Chondrocyte (in vitro differentiated cells): ENCODE measurements around the gene FHL1. TPM values are rescaled to one million over a fixed set of nuclear protein-coding genes. Genes with fewer than 3 reads are reported as not detected.

Experiments
- DNase-seq: peaks from one replicate; pipeline ENCODE4 v3.0.0; 2021; ENCODE audit warnings: mixed read lengths, low spot score
- H3K27ac Mint-ChIP-seq: one replicate; pipeline ENCODE4 v1.8.0; 2021; ENCODE audit warnings: mild to moderate bottlenecking, moderate library complexity, mixed read lengths; ENCODE audit not compliant: unreplicated experiment
- H3K27me3 Mint-ChIP-seq: 2 replicates; pipeline ENCODE4 v1.8.0; 2021; ENCODE audit warnings: low read depth, mixed read lengths
- H3K36me3 Mint-ChIP-seq: 2 replicates; pipeline ENCODE4 v1.8.0; 2021; ENCODE audit warnings: low read depth, mixed read lengths
- H3K4me1 Mint-ChIP-seq: 2 replicates; pipeline ENCODE4 v1.8.0; 2021; ENCODE audit warnings: low read depth, mild to moderate bottlenecking, mixed read lengths
- H3K4me3 Mint-ChIP-seq: one replicate; pipeline ENCODE4 v1.8.0; 2021; ENCODE audit warnings: mild to moderate bottlenecking, moderate library complexity, mixed read lengths; ENCODE audit not compliant: unreplicated experiment
- H3K9me3 Mint-ChIP-seq: 2 replicates; pipeline ENCODE4 v1.8.0; 2021; ENCODE audit warnings: low read depth, mixed read lengths
- total RNA-seq: library from RNA; stranded (reverse); gene quantifications from 3 replicates; pipeline ENCODE4 v1.2.1, GENCODE V29; 2021
- TF ChIP-seq, protein P1 (sequence below): fragments of 200-600 bp; sonication (generic); IDR thresholded peaks from 2 replicates; pipeline ENCODE4 v1.5.0; 2021; ENCODE audit warnings: antibody characterized with exemption, mild to moderate bottlenecking, moderate library complexity

FHL1 gene
- total RNA-seq, 1 donor from 2014 or later = 1,032 TPM

GRCh38 chrX:136200466-136200865, 53.1 kb downstream of the FHL1 start:
- Mint-ChIP-seq H3K36me3 (peaks cover 7% of the 10 kb centered on the region), H3K27ac (peak overlapping the region; percentile 90), H3K9me3 (no peaks in the 10 kb centered on the region), H3K4me3 (peak overlapping the region; percentile 29), H3K4me1 (peaks cover 96% of the 10 kb centered on the region), H3K27me3 (no peaks in the 10 kb centered on the region)
- DNase-seq = no peak
- TF ChIP-seq, protein P1, sequence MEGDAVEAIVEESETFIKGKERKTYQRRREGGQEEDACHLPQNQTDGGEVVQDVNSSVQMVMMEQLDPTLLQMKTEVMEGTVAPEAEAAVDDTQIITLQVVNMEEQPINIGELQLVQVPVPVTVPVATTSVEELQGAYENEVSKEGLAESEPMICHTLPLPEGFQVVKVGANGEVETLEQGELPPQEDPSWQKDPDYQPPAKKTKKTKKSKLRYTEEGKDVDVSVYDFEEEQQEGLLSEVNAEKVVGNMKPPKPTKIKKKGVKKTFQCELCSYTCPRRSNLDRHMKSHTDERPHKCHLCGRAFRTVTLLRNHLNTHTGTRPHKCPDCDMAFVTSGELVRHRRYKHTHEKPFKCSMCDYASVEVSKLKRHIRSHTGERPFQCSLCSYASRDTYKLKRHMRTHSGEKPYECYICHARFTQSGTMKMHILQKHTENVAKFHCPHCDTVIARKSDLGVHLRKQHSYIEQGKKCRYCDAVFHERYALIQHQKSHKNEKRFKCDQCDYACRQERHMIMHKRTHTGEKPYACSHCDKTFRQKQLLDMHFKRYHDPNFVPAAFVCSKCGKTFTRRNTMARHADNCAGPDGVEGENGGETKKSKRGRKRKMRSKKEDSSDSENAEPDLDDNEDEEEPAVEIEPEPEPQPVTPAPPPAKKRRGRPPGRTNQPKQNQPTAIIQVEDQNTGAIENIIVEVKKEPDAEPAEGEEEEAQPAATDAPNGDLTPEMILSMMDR = peak; percentile 70

DNA sequence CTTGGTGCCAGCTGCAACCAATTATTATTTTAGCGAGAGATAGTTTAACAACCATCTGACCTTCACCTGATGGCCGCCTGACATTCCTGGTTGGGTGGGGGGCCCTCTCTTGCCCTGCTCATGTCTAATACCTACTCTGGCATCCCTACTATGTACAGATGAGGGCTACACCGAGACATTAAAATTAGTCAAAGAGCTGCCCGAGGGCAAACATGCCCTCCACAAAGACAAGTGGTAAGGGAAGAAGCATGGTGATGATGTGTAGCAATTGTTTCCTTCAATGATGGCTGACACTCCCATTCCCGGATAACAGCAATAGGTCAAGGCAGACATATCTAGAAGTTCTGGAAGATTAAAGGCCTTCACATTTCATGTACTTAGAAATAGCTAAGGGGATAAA, 54.3 kb downstream of the FHL1 start:
- Mint-ChIP-seq H3K4me1 (peaks cover 93% of the 10 kb centered on the region), H3K36me3 (peaks cover 4% of the 10 kb centered on the region), H3K9me3 (no peaks in the 10 kb centered on the region), H3K4me3 (no peak overlapping the region), H3K27ac (peak overlapping the region; percentile 90), H3K27me3 (no peaks in the 10 kb centered on the region)
- TF ChIP-seq, protein P1 = no peak
- no peak for DNase-seq

DNA sequence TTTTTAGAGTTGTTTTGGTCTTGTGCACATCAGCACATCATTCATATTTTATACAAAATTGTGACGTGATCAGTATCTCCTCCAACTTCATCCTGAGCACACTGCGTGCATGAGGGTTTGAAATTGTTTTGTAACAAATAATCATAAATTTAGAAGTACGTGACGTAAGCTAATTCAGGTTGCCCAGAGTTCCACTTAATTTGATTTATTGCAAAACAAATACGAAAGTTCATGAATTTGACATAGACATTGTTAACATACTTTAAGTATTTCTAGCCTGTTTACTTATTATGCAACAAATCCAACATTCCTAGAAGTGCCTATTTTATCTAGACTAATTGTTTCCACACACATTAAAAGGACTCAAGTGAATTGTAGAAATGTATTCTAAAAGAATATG, 55.6 kb downstream of the FHL1 start:
- Mint-ChIP-seq H3K27ac (peak overlapping the region; percentile 68), H3K4me3 (no peak overlapping the region), H3K36me3 (peaks cover 9% of the 10 kb centered on the region), H3K4me1 (peaks cover 91% of the 10 kb centered on the region), H3K9me3 (no peaks in the 10 kb centered on the region), H3K27me3 (no peaks in the 10 kb centered on the region)
- DNase-seq = no peak
- TF ChIP-seq, protein P1 = no peak

DNA sequence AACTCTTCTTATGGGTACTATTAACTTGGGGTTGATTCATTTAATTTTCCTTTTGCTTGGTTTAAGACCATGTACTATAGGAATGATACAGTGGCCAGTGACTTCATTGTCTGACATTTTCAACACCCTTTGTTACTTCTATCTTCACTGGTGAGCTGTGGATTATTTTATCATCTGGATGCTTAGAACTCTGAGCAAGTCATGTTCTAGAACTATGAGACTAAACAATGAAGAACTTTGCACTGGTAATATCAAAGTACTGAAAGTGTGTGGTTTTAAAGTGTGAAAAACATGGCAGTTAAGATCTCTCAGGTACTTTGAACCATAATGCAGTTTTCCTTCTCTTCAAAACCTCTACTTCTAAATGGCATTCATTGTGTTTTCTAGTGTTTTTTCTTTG, 56.1 kb downstream of the FHL1 start:
- no peak for DNase-seq
- TF ChIP-seq, protein P1 = no peak
- no peak overlapping the region for H3K4me3 Mint-ChIP-seq
- H3K9me3 Mint-ChIP-seq = no peaks in the 10 kb centered on the region
- no peaks in the 10 kb centered on the region for H3K27me3 Mint-ChIP-seq
- peak overlapping the region; percentile 68 for H3K27ac Mint-ChIP-seq
- H3K36me3 Mint-ChIP-seq = peaks cover 10% of the 10 kb centered on the region
- peaks cover 88% of the 10 kb centered on the region for H3K4me1 Mint-ChIP-seq

DNA sequence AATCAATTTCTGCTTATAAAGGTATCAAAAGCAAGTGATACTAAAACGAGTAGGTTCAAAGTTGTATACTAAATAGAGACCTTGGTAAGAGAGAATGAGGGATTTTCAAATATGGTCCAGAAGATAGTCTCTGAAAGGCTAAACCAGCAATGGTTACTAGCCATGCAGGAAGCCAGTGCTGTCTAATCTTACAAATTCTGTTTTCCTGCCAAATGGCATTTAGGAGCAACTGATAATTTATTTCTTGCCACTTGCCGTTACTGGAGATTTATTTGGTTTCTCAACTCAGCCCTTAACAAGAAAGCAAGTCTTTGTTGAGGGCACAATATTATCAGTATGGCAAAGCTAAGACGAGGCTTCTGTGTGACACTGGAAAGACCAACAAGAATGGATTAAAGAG, 56.6 kb downstream of the FHL1 start:
- DNase-seq = no peak
- H3K9me3 Mint-ChIP-seq = no peaks in the 10 kb centered on the region
- TF ChIP-seq, protein P1 = no peak
- H3K36me3 Mint-ChIP-seq = peaks cover 12% of the 10 kb centered on the region
- no peak overlapping the region for H3K4me3 Mint-ChIP-seq
- peak overlapping the region; percentile 93 for H3K27ac Mint-ChIP-seq
- no peaks in the 10 kb centered on the region for H3K27me3 Mint-ChIP-seq
- peaks cover 86% of the 10 kb centered on the region for H3K4me1 Mint-ChIP-seq
